NCI-H1048 (cell line): Measurements from ENCODE around the gene CFLAR.
"Not testable (repeated sequence)": the region's sequence is repeated elsewhere in the genome, so short reads cannot be mapped to it uniquely, and the experiment has no call there.

Source experiments
- DNase-seq: peaks from one replicate; lab custom pipeline; 2025; lab: John Stamatoyannopoulos, UW

Gene CFLAR

DNA sequence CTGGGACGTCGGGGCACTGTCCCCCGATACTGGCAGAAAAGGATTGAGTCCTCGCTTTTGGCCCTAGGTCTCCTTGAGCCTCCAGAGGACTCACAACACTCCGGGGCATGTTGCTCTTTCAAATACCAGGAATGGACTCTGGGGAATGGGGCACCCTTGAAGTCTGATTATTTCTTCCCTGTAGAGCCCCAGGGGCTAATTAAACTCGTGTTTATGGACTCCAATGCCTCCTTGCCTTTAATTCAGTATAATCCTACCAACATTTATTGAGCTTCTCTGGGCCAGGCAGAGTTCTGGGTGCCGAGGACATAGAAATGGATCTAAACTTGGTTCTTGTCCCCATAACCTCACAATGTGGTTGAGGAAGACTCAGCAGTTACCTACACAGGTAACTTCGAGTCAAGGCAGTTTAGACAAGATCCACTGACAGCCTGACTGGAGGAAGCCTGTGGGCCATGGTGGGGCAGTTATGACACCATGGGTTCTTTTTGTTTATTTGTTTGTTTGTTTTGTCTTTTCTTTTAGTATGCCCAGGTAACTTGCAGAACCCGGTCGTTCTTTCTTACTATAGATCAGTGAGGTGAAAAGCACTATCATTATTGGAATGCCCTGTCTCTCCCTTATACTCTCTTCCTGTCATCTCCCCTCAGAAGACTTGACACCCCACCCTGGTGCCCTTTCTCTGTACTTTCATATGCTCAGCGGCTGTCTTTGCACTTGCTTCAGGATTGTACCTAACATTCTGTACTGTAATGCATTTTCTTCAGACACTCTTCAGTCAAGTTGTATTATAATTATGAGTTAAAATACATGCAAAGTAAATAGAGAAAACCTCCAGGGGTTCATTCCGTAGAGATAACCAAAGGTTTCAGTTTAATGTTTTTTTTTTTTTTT, 3.2 kb downstream of the CFLAR start:
- DNase-seq: no peak

DNA sequence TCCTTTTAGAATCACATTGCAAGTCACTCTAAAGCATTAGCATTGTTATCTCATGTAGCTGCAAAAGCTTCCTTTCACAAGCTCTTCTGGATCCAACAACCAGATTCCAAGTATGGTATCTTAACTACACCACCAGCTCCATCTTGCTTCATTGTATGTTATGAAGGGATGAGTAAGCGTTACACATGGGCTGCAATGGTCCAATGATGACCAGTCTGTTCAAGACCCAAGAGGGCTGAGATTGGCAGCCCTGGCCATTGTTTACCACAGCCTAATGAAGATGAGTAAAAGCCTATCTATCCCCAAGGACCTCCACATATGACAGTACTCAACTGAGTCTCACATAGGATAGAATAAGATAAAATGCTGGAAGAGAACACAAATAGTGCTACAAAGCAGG, 6.3 kb downstream of the CFLAR start:
- no peak for DNase-seq

DNA sequence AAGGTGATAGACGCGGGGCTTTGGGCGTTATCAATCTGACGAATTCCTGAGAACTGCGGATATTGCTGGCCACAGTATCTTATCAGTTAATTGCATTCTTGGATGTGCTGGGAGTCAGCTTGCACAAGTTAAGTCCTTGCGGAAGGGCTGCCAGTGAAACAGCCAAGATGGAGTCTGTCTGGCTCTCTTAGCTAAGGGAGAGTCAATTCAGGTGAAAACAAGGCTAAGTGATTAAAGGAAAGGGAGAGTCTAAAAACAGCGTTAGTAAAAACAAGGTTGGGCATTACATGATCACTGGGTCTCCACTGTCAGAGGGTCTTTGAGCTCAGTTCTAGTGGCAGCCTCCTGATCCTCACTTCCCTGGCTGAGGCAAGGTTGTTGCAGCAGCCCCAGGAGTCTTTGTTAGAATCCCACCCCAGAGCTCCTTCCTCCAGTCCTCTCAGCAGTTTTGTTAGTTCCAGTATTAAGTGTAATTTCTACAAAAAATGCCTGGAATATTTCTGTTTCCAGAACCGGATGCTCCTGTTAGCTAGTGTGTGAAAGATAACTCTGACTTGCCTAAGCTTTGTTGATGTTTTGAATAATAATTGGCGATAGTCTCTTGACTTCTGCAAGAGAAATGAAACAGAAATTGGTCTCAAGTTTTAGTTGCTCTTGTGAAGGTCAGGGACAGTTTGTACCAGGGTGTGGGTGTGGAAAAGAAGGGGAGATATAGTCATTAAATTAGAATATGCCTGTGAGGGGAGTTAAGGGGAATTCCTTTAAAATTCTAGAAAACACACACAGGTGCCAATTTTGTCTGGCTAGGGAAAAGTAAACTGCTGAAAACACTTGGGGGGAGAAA, 10.6 kb downstream of the CFLAR start:
- DNase-seq: no peak

GRCh38 chr2:201127152-201127511, 11.2 kb downstream of the CFLAR start:
- DNase-seq: no peak

GRCh38 chr2:201127570-201127969, 11.6 kb downstream of the CFLAR start:
- DNase-seq: no peak

DNA sequence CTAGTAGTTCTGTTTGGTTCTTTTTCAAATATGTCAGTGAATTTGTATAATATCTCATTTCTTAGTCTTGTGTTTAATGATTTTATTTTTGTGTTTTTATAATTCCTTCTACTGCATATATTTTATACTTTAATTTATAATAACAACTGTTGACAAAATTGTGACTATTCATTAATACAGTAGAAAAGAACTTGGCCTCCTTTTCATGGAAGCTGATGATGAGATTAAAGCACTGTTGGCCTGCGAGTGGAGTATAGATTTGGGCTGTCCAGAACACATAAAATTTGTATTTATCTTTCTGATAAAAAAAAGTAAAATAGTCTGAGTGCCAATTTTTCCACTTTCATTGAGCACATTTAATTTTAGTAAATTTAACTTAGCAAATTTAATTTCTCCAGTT, 12.1 kb downstream of the CFLAR start:
- no peak for DNase-seq

- no peak for DNase-seq
These were observed 13.1 kb downstream of the CFLAR start for GRCh38 chr2:201128933-201129505.

- DNase-seq: no peak
These were observed 14.7 kb downstream of the CFLAR start for GRCh38 chr2:201130524-201131186.

- no peak for DNase-seq
These were observed 16.6 kb downstream of the CFLAR start for GRCh38 chr2:201132518-201132917.

GRCh38 chr2:201135386-201135785, 19.4 kb downstream of the CFLAR start:
- no peak for DNase-seq

DNA sequence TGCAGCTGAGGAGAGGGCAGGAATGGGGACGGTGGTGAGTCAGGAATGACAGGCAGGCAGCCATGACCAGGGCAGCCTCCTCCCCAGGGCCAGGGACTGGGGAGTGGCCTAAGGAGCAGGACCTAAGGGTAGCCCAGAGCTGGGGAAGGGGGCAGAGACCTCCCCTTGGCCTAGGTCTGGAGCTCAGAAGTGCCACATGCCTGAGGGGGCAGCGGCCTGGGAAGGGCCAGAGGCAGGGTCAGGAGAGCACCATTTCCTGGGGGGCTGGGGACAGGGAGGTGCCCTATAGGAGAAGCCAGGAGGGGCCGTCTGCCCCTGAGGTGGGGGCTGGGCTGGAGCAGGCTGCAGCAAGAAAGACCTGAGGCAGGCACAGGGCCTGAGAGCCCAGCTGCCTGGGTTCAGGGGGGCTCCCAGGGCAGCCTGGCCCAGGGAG, 20.9 kb downstream of the CFLAR start:
- DNase-seq: no peak

- DNase-seq: no peak
These were observed 21.8 kb downstream of the CFLAR start for GRCh38 chr2:201137505-201138400.

DNA sequence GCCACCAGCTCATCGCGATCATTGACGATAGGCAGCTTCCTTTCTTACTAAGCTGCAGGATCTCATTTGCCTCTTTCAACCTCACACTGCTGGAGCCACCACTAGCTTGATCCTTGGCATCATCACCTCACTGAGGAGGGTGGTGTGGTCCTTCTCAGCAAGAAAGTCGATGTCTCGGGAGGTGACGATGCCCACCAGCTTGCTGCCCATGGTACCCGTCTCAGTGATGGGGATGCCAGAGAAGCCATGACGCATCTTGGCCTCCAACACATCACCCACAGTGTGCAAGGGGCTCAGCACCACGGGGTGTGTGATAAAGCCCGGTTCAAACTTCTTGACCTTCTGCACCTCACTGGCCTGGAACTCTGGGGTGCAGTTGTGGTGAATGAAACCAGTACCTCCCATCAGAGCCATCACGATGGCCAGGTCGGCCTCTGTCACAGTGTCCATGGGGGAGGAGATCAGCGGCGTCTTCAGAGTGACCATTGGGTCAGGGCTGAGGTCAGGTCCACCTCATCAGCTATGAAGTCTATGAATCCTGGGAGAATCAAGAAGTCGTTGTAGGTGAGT, 22.5 kb downstream of the CFLAR start:
- no peak for DNase-seq

DNA sequence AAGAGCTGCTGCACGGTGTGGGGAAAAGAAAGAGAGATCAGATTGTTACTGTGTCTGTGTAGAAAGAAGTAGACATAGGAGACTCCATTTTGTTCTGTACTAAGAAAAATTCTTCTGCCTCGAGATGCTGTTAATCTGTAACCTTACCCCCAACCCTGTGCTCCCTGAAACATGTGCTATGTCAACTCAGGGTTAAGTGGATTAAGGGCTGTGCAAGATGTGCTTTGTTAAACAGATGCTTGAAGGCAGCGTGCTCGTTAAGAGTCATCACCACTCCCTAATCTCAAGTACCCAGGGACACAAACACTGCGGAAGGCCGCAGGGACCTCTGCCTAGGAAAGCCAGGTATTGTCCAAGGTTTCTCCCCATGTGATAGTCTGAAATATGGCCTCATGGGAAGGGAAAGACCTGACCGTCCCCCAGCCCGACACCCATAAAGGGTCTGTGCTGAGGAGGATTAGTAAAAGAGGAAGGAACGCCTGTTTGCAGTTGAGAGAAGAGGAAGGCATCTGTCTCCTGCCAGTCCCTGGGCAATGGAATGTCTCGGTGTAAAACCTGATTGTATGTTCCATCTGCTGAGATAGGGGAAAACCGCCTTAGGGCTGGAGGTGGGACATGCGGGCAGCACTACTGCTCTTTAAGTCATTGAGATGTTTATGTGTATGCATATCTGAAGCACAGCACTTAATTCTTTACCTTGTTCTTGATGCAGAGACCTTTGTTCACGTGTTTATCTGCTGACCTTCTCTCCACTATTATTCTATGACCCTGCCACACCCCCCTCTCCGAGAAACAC, 23.2 kb downstream of the CFLAR start:
- DNase-seq: not testable (repeated sequence)

DNA sequence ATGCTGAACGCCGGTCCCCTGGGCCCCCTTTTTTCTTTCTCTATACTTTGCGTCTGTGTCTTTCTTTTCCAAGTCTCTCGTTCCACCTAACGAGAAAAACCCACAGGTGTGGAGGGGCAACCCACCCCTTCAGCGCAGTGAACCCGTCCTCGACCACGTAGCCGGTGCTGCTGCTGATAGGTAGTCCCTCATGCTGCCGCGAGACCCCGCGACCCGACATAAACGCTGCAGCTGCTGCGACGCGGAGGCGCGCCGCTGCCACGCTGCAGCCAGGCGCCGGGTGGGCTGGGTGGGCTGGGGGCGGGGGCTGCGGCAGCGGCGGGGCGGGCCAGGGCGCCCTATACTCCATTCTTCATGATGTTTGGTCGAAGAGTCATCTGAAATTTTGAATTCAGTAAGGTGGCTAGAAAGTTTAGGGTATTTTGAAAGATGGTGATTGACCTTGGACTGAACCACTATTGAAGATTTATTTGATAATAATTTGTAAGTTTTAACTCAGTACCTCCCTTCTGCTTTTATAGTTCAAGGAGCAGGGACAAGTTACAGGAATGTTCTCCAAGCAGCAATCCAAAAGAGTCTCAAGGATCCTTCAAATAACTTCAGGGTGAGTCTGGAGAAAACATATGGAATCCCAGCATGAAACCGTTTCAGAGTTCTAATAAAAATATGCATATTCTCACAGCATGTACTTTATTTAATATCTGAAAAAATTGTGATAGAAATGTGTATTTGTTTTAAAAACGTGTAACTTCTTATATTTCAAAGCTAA, 24.1 kb downstream of the CFLAR start:
- DNase-seq: no peak

GRCh38 chr2:201144101-201145051, 28.4 kb downstream of the CFLAR start:
- DNase-seq: no peak

GRCh38 chr2:201148434-201148990, 32.5 kb downstream of the CFLAR start:
- no peak for DNase-seq
